B cell (primary cell): ENCODE results near the gene MAP1S. TPM values are rescaled to one million over a fixed set of nuclear protein-coding genes. Genes with fewer than 3 reads are reported as not detected.

Experiments used
- ATAC-seq: fragments of 200-7000 bp; cut with Tn5 transposase; one replicate; pipeline ENCODE4 v1.10.0; 2021; ENCODE audit warnings: low read depth, mild to moderate bottlenecking, moderate number of reproducible peaks, moderate library complexity
- CTCF ChIA-PET: fragments of 350-600 bp; sonication (Branson Sonifier 250); formaldehyde crosslinking; loops from one replicate; lab custom pipeline; 2021; ENCODE audit warnings: antibody characterized with exemption, inconsistent platforms; lab: Charles Lee
- POLR2A ChIA-PET: fragments of 350-600 bp; sonication (Branson Sonifier 250); formaldehyde crosslinking; loops from one replicate; lab custom pipeline; 2021; ENCODE audit warnings: antibody characterized with exemption; lab: Charles Lee
- DNase-seq: peaks from one replicate; pipeline ENCODE4 v3.0.0; 2013
- H2AFZ ChIP-seq: 2 replicates; pipeline ENCODE4 v1.6.1; 2012; ENCODE audit warnings: mild to moderate bottlenecking, low read depth, low read length; ENCODE audit not compliant: insufficient read depth, poor library complexity, severe bottlenecking
- H3K27ac ChIP-seq, 2 donors: 1 replicate in 1 of 2; 2 replicates in 1 of 2; pipeline ENCODE4 v1.5.1; 2012 to 2013; ENCODE audit warnings: low read length in 2 of 2, mild to moderate bottlenecking in 2 of 2, moderate library complexity in 1 of 2
- H3K27me3 ChIP-seq, 4 experiments: fragments of 200-600 bp in 1 of 4; sonication (generic) in 1 of 4; replicated peaks in 1 of 4; 1 replicate in 2 of 4; 2 replicates in 2 of 4; pipeline versions ENCODE4 v1.6.1 to v1.7.0; 2013 to 2016; ENCODE audit warnings: low read length in 3 of 4, mild to moderate bottlenecking in 2 of 4, mixed read lengths in 1 of 4, moderate library complexity in 1 of 4; ENCODE audit not compliant: insufficient read depth in 4 of 4, control insufficient read depth in 3 of 4; ENCODE audit errors: control extremely low read depth in 1 of 4
- H3K36me3 ChIP-seq, 2 experiments: replicated peaks in 1 of 2; 1 replicate in 1 of 2; 2 replicates in 1 of 2; pipeline versions ENCODE4 v1.6.1 to v1.7.1; 2013; ENCODE audit warnings: low read length in 1 of 2; ENCODE audit not compliant: insufficient read depth in 2 of 2, control insufficient read depth in 1 of 2; ENCODE audit errors: control extremely low read depth in 1 of 2, extremely low read depth in 1 of 2
- H3K4me1 ChIP-seq, 2 donors: fragments of 200-600 bp in 1 of 2; sonication (generic) in 1 of 2; 1 replicate in 1 of 2; 2 replicates in 1 of 2; pipeline versions ENCODE4 v1.5.1 to v1.6.1; 2013 to 2017; ENCODE audit warnings: low read length in 2 of 2; ENCODE audit not compliant: control insufficient read depth in 2 of 2, insufficient read depth in 2 of 2
- H3K4me2 ChIP-seq: replicated peaks from 2 replicates; pipeline ENCODE3; 2012; ENCODE audit warnings: mild to moderate bottlenecking, low read depth, low read length; ENCODE audit not compliant: poor library complexity, severe bottlenecking
- H3K4me3 ChIP-seq, 5 experiments: fragments of 200-600 bp in 1 of 5; sonication (generic) in 1 of 5; 1 replicate in 3 of 5; 2 replicates in 2 of 5; pipeline versions ENCODE4 v1.5.1 to v1.7.0; 2011 to 2016; ENCODE audit warnings: low read length in 4 of 5, mild to moderate bottlenecking in 4 of 5, low read depth in 2 of 5, control low read depth in 1 of 5, moderate library complexity in 1 of 5; ENCODE audit not compliant: insufficient read depth in 1 of 5; ENCODE audit errors: control extremely low read depth in 1 of 5, extremely low read depth in 1 of 5
- H3K79me2 ChIP-seq: fragments of 200-600 bp; sonication (generic); one replicate; pipeline ENCODE4 v1.6.0; 2016; ENCODE audit warnings: low read length; ENCODE audit not compliant: control insufficient read depth, insufficient read depth
- H3K9ac ChIP-seq: fragments of 200-600 bp; sonication (generic); 2 replicates; pipeline ENCODE4 v1.6.1; 2017; ENCODE audit warnings: mild to moderate bottlenecking, low read length, moderate library complexity
- H3K9me3 ChIP-seq, 3 donors: one replicate each; pipeline versions ENCODE4 v1.6.1 to v1.7.1; 2013; ENCODE audit warnings: low read length in 2 of 3; ENCODE audit not compliant: control insufficient read depth in 2 of 3, insufficient read depth in 1 of 3; ENCODE audit errors: control extremely low read depth in 1 of 3
- H4K20me1 ChIP-seq: 2 replicates; pipeline ENCODE4 v1.6.0; 2012; ENCODE audit warnings: mild to moderate bottlenecking, low read length; ENCODE audit not compliant: insufficient read depth, control insufficient read depth, poor library complexity, severe bottlenecking
- H3K27ac Mint-ChIP-seq: one replicate; pipeline ENCODE4 v1.8.0; 2021; ENCODE audit warnings: mixed read lengths
- H3K27me3 Mint-ChIP-seq: one replicate; pipeline ENCODE4 v1.8.0; 2021; ENCODE audit warnings: mixed read lengths
- H3K4me1 Mint-ChIP-seq: one replicate; pipeline ENCODE4 v1.8.0; 2021; ENCODE audit warnings: mixed read lengths
- H3K4me3 Mint-ChIP-seq: one replicate; pipeline ENCODE4 v1.8.0; 2021; ENCODE audit warnings: mixed read lengths
- H3K9me3 Mint-ChIP-seq: one replicate; pipeline ENCODE4 v1.8.0; 2022; ENCODE audit warnings: mixed read lengths; ENCODE audit not compliant: insufficient read depth
- EZH2 ChIP-seq: IDR thresholded peaks from 2 replicates; pipeline ENCODE4 v1.6.1; 2012; ENCODE audit warnings: borderline replicate concordance, low read depth, mild to moderate bottlenecking, moderate library complexity, low read length; ENCODE audit not compliant: insufficient read depth, poor library complexity, severe bottlenecking
- WGBS: methylation state at CpG from one replicate; pipeline ENCODE4 v1.1.5; 2013; ENCODE audit warnings: missing lambda C conversion rate; ENCODE audit not compliant: insufficient coverage; 5-methylcytosine and 5-hydroxymethylcytosine counted together
- intact Hi-C: fragments of 100-400 bp; cut with micrococcal nuclease; formaldehyde crosslinking; loops from one replicate; pipeline ENCODE4 v1.10.0; 2022
- polyA plus RNA-seq: library from polyadenylated mRNA; depleted of rRNA; stranded (reverse); fragments of >200 nt; gene quantifications from 2 replicates; pipeline ENCODE4 v1.2.3, GENCODE V29; 2012
- total RNA-seq, 2 donors: library from RNA; stranded (reverse); fragments of 120-200 nt in 1 of 2; gene quantifications; 1 replicate in 1 of 2; 2 replicates in 1 of 2; pipeline versions ENCODE4 v1.2.3 to v1.2.4, GENCODE V29; 2013 to 2022
- TF ChIP-seq, protein P1 (sequence below): fragments of 200-600 bp; IDR thresholded peaks from one replicate; pipeline ENCODE4 v1.8.0; 2022; ENCODE audit warnings: antibody characterized with exemption, mild to moderate bottlenecking

Gene MAP1S
- total and polyA plus RNA-seq, 2 donors (not counting 1 experiment from before 2014, with no cell fraction given), result 38.2 to 83.0 TPM

DNA sequence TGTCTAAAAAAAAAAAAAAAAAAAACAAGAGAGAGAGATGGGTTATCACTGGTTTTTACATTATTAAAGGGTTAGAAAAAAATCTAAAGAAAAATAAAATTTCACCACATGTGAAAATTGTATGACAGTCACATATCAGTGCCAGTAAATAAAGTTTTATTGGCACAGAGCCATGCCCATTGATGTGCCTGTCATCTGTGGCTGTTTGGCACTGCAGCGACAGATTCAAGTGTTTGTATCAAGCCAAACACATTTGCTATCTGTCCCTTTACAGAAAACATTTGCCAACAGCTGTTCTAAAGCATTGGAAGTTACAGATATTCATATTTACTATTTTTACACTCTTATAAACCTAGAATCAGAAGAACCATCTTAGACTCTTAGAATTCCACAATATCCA lies 48.3 kb downstream of the MAP1S start:
- Histone ChIP-seq H3K4me2 (no peak overlapping the region), H3K36me3 (peaks cover 2 to 74% of the 10 kb centered on the region in 2 experiments), H3K27ac (no peak overlapping the region), H3K27me3 (no peaks in the 10 kb centered on the region), H3K9ac (no peak overlapping the region), H3K4me3 (no peak overlapping the region), H3K9me3 (no peaks in the 10 kb centered on the region), H2AFZ (no peak overlapping the region), H4K20me1 (peaks cover 31% of the 10 kb centered on the region), H3K4me1 (peaks cover 4 to 12% of the 10 kb centered on the region in 2 donors), H3K79me2 (peaks cover 45% of the 10 kb centered on the region)
- TF ChIP-seq, protein P1, sequence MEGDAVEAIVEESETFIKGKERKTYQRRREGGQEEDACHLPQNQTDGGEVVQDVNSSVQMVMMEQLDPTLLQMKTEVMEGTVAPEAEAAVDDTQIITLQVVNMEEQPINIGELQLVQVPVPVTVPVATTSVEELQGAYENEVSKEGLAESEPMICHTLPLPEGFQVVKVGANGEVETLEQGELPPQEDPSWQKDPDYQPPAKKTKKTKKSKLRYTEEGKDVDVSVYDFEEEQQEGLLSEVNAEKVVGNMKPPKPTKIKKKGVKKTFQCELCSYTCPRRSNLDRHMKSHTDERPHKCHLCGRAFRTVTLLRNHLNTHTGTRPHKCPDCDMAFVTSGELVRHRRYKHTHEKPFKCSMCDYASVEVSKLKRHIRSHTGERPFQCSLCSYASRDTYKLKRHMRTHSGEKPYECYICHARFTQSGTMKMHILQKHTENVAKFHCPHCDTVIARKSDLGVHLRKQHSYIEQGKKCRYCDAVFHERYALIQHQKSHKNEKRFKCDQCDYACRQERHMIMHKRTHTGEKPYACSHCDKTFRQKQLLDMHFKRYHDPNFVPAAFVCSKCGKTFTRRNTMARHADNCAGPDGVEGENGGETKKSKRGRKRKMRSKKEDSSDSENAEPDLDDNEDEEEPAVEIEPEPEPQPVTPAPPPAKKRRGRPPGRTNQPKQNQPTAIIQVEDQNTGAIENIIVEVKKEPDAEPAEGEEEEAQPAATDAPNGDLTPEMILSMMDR, result no peak
- TF ChIP-seq EZH2, result no peak
- intact Hi-C loops, result no loop called here
- ATAC-seq, result no peak
- Mint-ChIP-seq H3K4me1 (peaks cover 17% of the 10 kb centered on the region), H3K27ac (no peak overlapping the region), H3K9me3 (no peaks in the 10 kb centered on the region), H3K27me3 (no peaks in the 10 kb centered on the region), H3K4me3 (no peak overlapping the region)
- no peak for DNase-seq
- ChIA-PET CTCF (interaction anchor here (0.5 to 4.9 kb wide), 17 partner anchors 8 to 620 kb away, joined by 3 to 137 read pairs (median 5); partner anchors contain the start of genes CCDC124, FCHO1, MAP1S and RPL18A), POLR2A (interaction anchor here (0.6 to 1.0 kb wide), 2 partner anchors 17 to 38 kb away, joined by 3 to 4 read pairs; no protein-coding TSS in a partner anchor)
- no CpG with 5 or more reads among the region's 1 CpG for WGBS

DNA sequence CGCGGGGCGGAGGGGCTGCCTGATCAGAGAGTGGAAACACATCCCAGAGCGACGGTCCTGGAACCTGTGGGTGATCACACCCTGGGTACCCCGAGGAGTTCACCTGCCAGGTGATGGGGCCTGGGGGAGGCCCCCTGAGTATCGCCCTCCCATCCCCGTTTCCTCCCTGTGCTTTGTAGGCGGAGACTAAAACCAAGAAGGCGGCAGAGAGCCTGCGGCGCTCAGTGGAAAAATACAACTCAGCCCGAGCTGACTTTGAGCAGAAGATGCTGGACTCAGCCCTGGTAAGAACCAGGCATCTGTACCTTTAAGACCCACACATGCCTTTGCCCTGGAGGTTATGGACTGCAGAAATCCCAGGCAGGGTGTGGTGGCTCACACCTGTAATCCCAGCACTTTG lies 51.3 kb downstream of the MAP1S start:
- no peaks in the 10 kb centered on the region for H3K9me3 ChIP-seq
- H3K27me3 ChIP-seq, result no peaks in the 10 kb centered on the region
- ChIA-PET POLR2A (no interaction called here), CTCF (interaction anchor here (0.9 kb wide), 1 partner anchor 10 kb away, joined by 3 read pairs; no protein-coding TSS in a partner anchor)
- no peak for DNase-seq
- Mint-ChIP-seq H3K27ac (no peak overlapping the region), H3K9me3 (no peaks in the 10 kb centered on the region), H3K4me3 (no peak overlapping the region), H3K4me1 (peaks cover 17% of the 10 kb centered on the region), H3K27me3 (no peaks in the 10 kb centered on the region)
- H3K36me3 ChIP-seq, result peaks cover 3 to 75% of the 10 kb centered on the region in 2 experiments
- H4K20me1 ChIP-seq, result peaks cover 32% of the 10 kb centered on the region
- no peak overlapping the region for H3K9ac ChIP-seq
- intact Hi-C loops, result no loop called here
- H3K4me2 ChIP-seq, result no peak overlapping the region
- no peak overlapping the region for H2AFZ ChIP-seq
- H3K79me2 ChIP-seq, result peaks cover 37% of the 10 kb centered on the region
- H3K27ac ChIP-seq, result no peak overlapping the region
- no peak for ATAC-seq
- H3K4me1 ChIP-seq, result peaks cover 9 to 11% of the 10 kb centered on the region in 2 donors
- no peak overlapping the region for H3K4me3 ChIP-seq
- 78% methylated on average over 11 of the region's 13 CpGs for WGBS
- TF ChIP-seq, protein P1, result no peak
- no peak for TF ChIP-seq EZH2
